Endodermal cell (in vitro differentiated cells): Measurements from ENCODE around the gene TMED3. TPM values are rescaled to one million over a fixed set of nuclear protein-coding genes. Genes with fewer than 3 reads are reported as not detected.

Experiments used
- DNase-seq: peaks from one replicate; pipeline ENCODE4 v3.0.0-alpha.2; 2017
- H3K27ac ChIP-seq: 2 replicates; pipeline ENCODE4 v1.5.1; 2013; ENCODE audit warnings: mild to moderate bottlenecking, low read depth, low read length, moderate library complexity
- H3K27me3 ChIP-seq: 2 replicates; pipeline ENCODE4 v1.6.1; 2013; ENCODE audit warnings: mild to moderate bottlenecking, low read length, moderate library complexity; ENCODE audit not compliant: insufficient read depth, control insufficient read depth, poor library complexity, severe bottlenecking
- H3K36me3 ChIP-seq: 2 replicates; pipeline ENCODE4 v1.7.0; 2013; ENCODE audit warnings: mild to moderate bottlenecking, low read length, moderate library complexity; ENCODE audit not compliant: control insufficient read depth, insufficient read depth
- H3K4me1 ChIP-seq: one replicate; pipeline ENCODE4 v1.7.0; 2013; ENCODE audit warnings: low read length; ENCODE audit not compliant: control insufficient read depth, insufficient read depth
- H3K4me3 ChIP-seq: 2 replicates; pipeline ENCODE4 v1.5.1; 2013; ENCODE audit warnings: mild to moderate bottlenecking, low read length, moderate library complexity
- H3K9ac ChIP-seq: 2 replicates; pipeline ENCODE4 v1.6.1; 2013; ENCODE audit warnings: mild to moderate bottlenecking, low read length, moderate library complexity; ENCODE audit not compliant: poor library complexity, severe bottlenecking; ENCODE audit errors: extremely low read depth
- H3K9me3 ChIP-seq: 2 replicates; pipeline ENCODE4 v1.6.1; 2013; ENCODE audit warnings: mild to moderate bottlenecking, low read length, moderate library complexity; ENCODE audit not compliant: control insufficient read depth
- H3K27ac Mint-ChIP-seq: 2 replicates; pipeline ENCODE4 v1.8.0; 2020; ENCODE audit warnings: mixed read lengths
- H3K27me3 Mint-ChIP-seq: 2 replicates; pipeline ENCODE4 v1.8.0; 2021; ENCODE audit warnings: mild to moderate bottlenecking, mixed read lengths; ENCODE audit not compliant: insufficient read depth
- H3K36me3 Mint-ChIP-seq: 2 replicates; pipeline ENCODE4 v1.8.0; 2020; ENCODE audit warnings: low read depth, mixed read lengths
- H3K4me1 Mint-ChIP-seq: 2 replicates; pipeline ENCODE4 v1.8.0; 2020; ENCODE audit warnings: mixed read lengths
- H3K4me3 Mint-ChIP-seq: 2 replicates; pipeline ENCODE4 v1.8.0; 2020; ENCODE audit warnings: mild to moderate bottlenecking, moderate library complexity, mixed read lengths
- H3K9me3 Mint-ChIP-seq: 2 replicates; pipeline ENCODE4 v1.8.0; 2020; ENCODE audit warnings: mild to moderate bottlenecking, mixed read lengths
- CTCF ChIP-seq: fragments of 200-600 bp; sonication (generic); conservative IDR thresholded peaks from 2 replicates; pipeline ENCODE4 v1.5.0; 2021; ENCODE audit warnings: antibody characterized with exemption, mild to moderate bottlenecking
- WGBS, 2 experiments: methylation state at CpG; one replicate each; pipeline versions ENCODE4 v1.1.5 to v1.1.7; 2013; ENCODE audit warnings: missing lambda C conversion rate in 2 of 2, mixed read lengths in 1 of 2; ENCODE audit not compliant: insufficient coverage in 1 of 2, insufficient read length in 1 of 2; 5-methylcytosine and 5-hydroxymethylcytosine counted together
- total RNA-seq, 2 donors: library from RNA; stranded (reverse); fragmentation: NEBNext Ultra II Directional in 1 of 2; extraction: Animal tissue kit (Norgen Biotek cat#: 25700) in 1 of 2; gene quantifications; 2 replicates in 1 of 2; 3 replicates in 1 of 2; pipeline ENCODE4 v1.2.1, GENCODE V29; 2021

TMED3 gene
- total RNA-seq, 2 donors from 2014 or later, result 44.8 to 48.9 TPM

DNA sequence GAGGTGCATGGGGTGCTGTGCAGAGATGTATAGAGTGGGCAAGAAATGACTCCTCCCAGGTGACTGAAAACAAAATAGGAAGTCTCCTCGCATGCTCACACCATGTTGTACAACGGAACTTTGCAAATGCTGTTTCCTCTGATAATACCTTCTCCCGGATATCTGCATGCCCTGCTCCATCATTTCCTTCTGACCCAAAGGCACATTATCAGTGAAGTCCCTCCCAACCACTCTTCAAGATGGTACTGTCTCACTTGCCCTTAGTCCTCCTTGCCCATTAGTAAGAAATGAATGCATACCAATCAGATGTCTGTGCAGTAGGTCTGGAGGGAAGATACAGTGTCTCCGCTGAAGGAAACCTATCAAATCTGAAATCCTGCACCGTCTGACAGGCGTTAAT is 12.0 kb downstream of the TMED3 start:
- H3K36me3 Mint-ChIP-seq, result peaks cover 80% of the 10 kb centered on the region
- H3K4me3 ChIP-seq, result no peak overlapping the region
- H3K4me3 Mint-ChIP-seq, result no peak overlapping the region
- peaks cover 55% of the 10 kb centered on the region for H3K36me3 ChIP-seq
- H3K27ac ChIP-seq, result no peak overlapping the region
- 92 to 100% methylated on average over 5 to 6 of the region's 6 CpGs for WGBS, 2 experiments
- H3K4me1 Mint-ChIP-seq, result no peaks in the 10 kb centered on the region
- TF ChIP-seq CTCF, result no peak
- no peaks in the 10 kb centered on the region for H3K9me3 ChIP-seq
- peaks cover 11% of the 10 kb centered on the region for H3K9me3 Mint-ChIP-seq
- H3K27me3 ChIP-seq, result no peaks in the 10 kb centered on the region
- H3K4me1 ChIP-seq, result no peaks in the 10 kb centered on the region
- H3K27ac Mint-ChIP-seq, result no peak overlapping the region
- no peak for DNase-seq
- no peak overlapping the region for H3K9ac ChIP-seq
- H3K27me3 Mint-ChIP-seq, result no peaks in the 10 kb centered on the region

- Histone ChIP-seq H3K4me1 (peaks cover 6% of the 10 kb centered on the region), H3K36me3 (peaks cover 16% of the 10 kb centered on the region), H3K27ac (no peak overlapping the region), H3K4me3 (no peak overlapping the region), H3K9ac (no peak overlapping the region), H3K27me3 (no peaks in the 10 kb centered on the region), H3K9me3 (peaks cover 7% of the 10 kb centered on the region)
- Mint-ChIP-seq H3K27me3 (no peaks in the 10 kb centered on the region), H3K9me3 (no peaks in the 10 kb centered on the region), H3K4me3 (no peak overlapping the region), H3K27ac (peak overlapping the region; percentile 79), H3K36me3 (peaks cover 31% of the 10 kb centered on the region), H3K4me1 (peaks cover 8% of the 10 kb centered on the region)
- no peak for TF ChIP-seq CTCF
- DNase-seq, result peak; percentile 55
- 86 to 93% methylated on average over 2 of the region's 2 CpGs for WGBS, 2 experiments
Measured at GRCh38 chr15:79329171-79329611, 18.3 kb downstream of the TMED3 start.

- Histone ChIP-seq H3K27ac (no peak overlapping the region), H3K9me3 (peaks cover 7% of the 10 kb centered on the region), H3K27me3 (no peaks in the 10 kb centered on the region), H3K4me1 (peaks cover 6% of the 10 kb centered on the region), H3K36me3 (peaks cover 4% of the 10 kb centered on the region), H3K9ac (no peak overlapping the region), H3K4me3 (no peak overlapping the region)
- Mint-ChIP-seq H3K9me3 (no peaks in the 10 kb centered on the region), H3K4me1 (peaks cover 8% of the 10 kb centered on the region), H3K27me3 (no peaks in the 10 kb centered on the region), H3K4me3 (no peak overlapping the region), H3K27ac (no peak overlapping the region), H3K36me3 (peaks cover 7% of the 10 kb centered on the region)
- TF ChIP-seq CTCF, result no peak
- WGBS, 2 experiments, result 94 to 100% methylated on average over 3 to 5 of the region's 5 CpGs
- DNase-seq, result no peak
Measured at GRCh38 chr15:79332824-79333510, 22.1 kb downstream of the TMED3 start.
